HG02885 (cell line): Measurements from ENCODE around the gene DUSP10.

Experiments used
- ATAC-seq: cut with Tn5 transposase; IDR thresholded peaks from one replicate; pipeline ENCODE4 v1.9.1; 2021; ENCODE audit warnings: mild to moderate bottlenecking; ENCODE audit not compliant: unreplicated experiment, poor library complexity

The DUSP10 gene

DNA sequence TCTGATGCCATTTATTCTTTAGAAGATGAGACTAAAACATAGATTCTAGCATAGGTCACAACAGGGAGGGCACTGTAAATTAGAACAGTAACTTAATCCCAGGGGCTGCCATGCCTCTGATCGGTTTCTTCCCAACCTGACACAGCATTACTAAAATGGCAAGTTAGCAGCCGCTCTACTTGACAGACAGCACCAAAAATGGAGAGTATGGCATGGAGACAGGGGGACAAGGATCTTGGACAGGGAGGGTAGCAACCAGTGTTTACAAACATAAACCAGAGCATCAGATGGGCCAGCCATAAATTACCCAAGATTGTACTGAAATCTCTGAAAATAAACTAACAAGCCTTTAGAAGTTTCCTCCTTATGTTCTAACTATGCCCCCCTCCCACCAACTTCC lies 5.9 kb downstream of the DUSP10 start:
- ATAC-seq = no peak

DNA sequence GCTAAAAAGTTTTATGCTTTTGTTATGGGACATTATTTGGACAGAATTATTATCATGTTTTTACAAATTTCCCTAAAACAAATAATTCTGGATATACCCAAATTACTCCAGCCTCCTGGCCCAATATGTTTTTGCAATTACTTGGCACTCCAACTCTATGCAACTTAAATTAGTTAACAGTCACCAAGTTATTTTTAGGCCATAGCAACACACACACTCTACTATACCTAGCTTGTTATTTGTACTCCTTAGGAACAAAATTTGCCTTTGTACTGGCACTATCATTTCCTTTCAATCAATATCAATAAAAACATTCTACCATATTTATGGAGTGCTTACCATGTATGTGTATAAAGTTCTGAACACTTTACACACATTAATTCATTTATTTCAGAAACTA lies 7.7 kb downstream of the DUSP10 start:
- no peak for ATAC-seq

DNA sequence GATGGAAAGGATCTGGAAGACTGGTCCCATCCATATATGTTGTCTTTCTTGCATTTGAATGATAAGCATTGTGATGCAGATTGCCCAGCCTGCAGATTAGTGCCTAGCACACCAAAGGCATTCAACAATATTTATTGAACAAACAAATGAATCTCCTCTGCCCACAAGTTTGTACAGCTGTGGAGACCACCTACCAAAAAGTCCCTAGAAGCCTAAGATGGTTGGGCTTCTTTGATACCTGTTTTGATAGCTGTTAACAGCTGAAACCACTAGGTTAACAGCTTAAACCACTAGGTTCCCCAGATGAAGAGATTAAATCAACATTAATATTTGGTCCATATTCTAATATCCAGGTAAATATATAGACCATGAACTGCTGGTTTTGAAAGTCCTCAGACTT lies 9.8 kb downstream of the DUSP10 start:
- ATAC-seq = no peak

- no peak for ATAC-seq
These were observed 12.0 kb downstream of the DUSP10 start for GRCh38 chr1:221729771-221730330.

DNA sequence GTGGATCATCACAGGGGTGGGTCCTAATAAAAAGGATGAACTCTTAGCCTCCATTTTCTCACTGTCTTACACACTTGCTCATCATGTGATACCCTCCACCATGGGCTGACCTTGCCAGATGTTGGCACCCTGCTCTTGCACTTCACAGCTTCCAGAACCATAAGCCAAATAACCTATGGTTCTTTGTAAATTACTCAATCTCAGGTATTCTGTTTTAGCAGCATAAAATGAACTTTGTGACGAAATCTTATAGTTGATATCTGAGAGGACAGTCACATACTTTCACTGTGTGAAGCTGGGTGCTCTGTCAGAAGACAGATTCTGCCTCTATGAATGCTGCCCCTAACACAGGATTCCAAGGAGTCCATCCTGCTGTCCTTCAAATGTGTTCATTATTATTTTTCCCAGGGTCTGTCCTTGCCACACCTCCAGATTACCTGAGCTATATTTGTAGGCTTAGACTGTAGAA lies 13.8 kb downstream of the DUSP10 start:
- peak; percentile 12 for ATAC-seq

- ATAC-seq = peak; percentile 37
These were observed 14.5 kb downstream of the DUSP10 start for GRCh38 chr1:221727146-221728036.

DNA sequence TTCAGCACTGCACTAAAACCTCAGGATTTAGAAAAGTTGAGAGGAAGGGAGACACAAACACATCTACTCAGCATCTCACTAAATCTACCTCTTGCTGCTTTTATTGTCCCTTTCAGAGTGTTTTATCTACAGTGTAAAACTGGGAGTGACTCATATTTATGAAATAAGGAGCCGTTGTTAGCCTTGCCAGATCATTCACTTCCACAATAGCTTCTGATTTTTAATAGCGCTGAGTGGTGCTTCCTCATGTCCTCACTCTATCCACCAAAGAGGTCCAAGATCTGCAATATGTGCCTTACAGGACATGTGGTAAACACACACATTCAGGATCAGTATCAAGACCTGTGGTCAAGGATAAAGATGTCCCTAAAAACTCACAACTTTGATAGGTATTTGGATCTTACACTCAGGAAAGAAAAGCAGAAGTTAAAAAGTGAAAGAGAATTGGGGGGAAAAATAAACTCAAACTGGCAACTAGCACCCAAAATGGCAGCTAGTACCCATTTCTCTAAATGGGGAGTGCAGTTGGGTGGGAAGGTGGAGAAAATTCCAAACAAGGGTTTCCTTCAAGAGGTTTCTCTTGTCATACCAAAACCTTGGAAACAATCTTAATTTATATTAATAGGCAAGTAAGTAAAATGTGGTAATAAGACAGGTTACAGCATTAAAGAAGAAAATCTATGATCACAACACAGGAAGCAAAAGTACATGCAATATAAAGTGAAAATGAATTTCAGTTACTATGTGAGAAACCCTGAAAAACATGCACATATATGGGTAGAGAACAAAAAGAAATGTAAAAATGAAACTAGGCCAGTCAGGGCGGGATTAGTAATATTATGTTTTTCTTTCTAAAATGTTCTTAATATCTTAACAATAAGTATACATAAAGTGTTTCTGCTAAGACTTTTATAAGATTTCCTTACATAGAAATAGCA lies 15.9 kb downstream of the DUSP10 start:
- ATAC-seq = peak; percentile 56

DNA sequence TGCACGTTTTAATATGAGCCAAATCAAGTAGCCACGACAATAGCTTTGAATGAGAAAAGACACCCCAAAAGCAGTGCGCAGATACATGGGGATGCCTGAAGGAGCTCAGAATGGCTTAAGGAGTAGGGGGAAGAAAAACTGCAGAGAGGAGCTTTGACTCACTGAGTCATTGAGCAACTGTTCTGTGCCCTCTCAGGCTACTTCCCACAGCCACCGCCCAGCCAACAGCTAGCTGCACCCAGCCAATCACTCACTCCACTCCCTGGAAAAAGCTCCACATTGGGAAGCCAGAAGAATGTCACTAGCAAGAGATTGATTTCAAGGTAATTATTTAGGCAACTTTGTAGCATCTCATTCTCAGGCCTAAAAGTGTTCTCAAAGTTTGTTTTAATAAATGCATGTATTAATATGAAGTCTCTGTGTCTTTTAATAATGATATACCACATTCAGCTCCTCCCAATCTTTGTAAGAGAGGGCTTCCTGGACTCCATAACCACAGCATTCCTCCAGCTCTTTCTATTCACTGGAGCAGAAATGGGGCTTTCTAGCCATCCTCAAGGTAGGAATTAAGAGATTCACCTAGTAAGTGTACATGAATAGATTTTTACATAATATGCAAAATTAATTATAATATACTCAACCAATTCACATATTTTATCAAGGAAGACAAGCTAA lies 16.8 kb downstream of the DUSP10 start:
- ATAC-seq = no peak

DNA sequence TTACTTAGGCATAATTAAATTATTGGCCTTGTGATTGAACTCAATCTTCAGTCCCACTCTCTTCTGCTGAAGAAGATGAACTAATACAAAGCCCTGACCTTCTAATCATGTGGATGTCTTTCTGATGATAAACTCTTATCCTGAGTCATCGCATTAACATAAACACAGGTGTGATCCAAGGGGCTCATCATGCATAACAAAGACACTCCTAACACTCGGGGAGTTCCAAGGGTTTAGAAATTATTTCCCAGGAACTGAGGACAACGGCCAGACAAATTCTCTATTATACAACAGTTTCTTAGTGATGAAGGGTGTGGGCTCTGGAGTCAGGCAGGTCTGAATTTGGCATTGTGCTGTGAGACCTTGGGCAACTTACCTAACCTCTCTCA lies 18.0 kb downstream of the DUSP10 start:
- ATAC-seq = no peak

DNA sequence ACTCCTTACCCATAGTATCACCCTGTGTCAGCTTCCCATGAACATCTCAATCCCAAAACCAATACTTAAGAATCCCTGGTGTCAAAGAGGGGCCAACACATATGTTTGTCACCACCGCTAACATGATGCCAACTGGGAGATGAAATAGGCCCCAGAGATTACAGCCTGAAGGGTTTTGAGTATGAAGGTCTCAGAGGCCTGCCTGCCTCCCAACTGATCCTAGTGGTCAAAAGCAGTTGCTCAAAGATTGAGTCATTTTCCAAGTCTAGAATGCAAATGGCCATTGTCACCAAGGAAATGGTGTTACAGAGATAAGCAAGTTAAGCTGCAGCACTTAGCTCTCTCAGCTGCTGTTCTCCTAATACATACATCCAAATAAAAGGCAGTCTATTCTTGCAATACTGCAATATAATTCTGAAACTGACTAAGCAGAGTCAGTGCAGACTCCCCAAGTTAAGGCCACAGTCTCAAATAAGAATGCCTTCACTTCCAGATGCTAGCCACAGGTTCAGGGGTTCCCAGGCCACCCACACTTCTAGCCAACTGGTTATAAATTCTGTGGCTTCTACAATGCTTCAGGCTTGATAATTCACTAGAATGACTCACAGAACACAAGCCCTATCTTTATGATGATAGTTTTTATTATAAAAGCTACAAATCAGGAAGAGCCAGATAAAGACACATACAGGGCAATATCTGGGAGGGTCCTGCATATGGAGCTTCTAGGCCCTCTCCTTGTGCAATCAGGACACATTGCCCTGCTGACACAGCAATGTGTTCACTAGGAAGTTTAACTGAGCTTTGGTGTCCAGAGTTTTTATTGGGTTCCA lies 18.7 kb downstream of the DUSP10 start:
- ATAC-seq = no peak

DNA sequence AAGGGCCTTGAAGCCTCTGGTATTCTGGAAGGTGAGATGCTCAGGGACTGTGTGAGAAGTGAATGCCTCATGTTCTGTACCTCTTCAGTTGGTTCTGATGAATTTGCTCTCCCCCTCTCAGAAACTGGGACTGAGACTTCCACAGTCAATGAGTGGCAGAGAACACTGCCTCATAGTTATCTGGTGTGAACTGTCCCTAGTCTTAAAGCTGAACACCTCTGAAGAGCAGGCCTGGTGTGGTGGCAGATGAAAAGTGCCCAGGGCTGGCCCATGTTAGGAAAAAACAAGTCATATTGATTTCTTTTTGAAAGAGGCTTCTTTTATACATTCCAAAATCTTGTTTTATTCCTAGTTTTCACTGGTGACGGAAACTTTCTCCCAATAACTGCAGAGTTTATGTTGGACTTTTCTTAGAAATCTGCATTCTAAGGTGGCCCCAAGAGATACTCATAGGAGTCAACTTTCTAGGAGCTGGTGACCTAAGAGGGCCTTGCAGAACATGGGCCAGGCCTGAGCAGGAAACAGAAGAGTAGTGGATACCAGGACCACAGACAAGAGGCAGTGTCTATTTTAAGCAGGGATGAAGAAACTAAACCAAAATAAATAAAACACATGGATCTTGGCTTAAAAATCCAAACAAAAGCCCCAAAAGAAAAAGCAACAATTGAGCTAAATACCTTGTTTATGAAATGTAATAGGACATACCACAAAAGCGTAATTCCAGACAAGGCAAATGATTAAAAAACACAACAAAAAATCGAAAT lies 19.5 kb downstream of the DUSP10 start:
- ATAC-seq = no peak

GRCh38 chr1:221720545-221720944 lies 21.3 kb downstream of the DUSP10 start:
- ATAC-seq = no peak

DNA sequence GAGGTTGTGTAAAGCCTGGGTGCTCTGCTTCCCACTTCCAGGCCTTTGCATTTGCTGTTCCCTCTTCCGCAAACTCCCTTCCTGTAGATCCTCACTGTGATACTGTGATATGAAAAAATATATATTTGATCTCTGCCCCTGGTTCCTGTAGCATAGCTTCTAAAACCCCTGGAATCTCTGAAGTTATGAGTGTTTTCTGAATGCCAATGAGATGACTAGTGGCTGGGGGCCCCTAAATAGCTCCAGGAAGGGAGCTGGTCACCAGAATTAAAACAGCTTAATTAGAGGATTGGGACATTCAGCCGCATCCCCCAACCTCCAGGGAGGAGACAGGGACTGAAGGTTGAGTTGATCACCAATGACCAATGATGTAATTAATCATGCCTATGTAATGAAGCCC lies 21.9 kb downstream of the DUSP10 start:
- ATAC-seq = no peak

- no peak for ATAC-seq
These were observed 22.7 kb downstream of the DUSP10 start for GRCh38 chr1:221719278-221719597.

- no peak for ATAC-seq
These were observed 23.3 kb downstream of the DUSP10 start for GRCh38 chr1:221718381-221719277.

DNA sequence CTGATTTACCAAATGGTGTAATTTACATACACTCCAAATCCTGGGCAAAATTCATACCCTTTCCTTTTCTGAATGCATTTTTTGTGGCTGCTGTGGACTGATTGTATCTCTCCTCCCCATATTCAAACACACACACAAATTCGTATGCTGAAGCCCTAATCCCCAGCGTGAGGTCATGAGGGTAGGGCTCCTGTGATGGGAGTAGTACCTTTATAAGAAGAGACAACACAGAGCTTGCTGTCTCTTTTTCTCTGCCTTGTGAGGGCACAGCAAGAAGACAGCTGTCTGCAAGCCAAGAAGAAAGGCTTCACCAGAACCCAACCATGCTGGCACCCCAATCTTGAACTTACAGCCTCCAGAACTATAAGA lies 24.4 kb downstream of the DUSP10 start:
- ATAC-seq = no peak

GRCh38 chr1:221716713-221717484 lies 25.0 kb downstream of the DUSP10 start:
- no peak for ATAC-seq
